Keratinocyte (primary cell): ENCODE data around the gene KRTAP10-4.

Experiments used
- EZH2 ChIP-seq: IDR thresholded peaks from one replicate; pipeline ENCODE4 v1.6.1; 2012; ENCODE audit warnings: inconsistent platforms, mild to moderate bottlenecking, low read length, moderate library complexity
- TF ChIP-seq, protein P1 (sequence below), 3 experiments: IDR thresholded peaks in 1 of 3; conservative IDR thresholded peaks in 1 of 3; optimal IDR thresholded peaks in 1 of 3; 2 replicates in 2 of 3; 3 replicates in 1 of 3; pipeline versions ENCODE3 to v1.5.1; 2011; ENCODE audit warnings: low read length in 3 of 3, mild to moderate bottlenecking in 3 of 3, moderate library complexity in 2 of 3, control low read depth in 1 of 3, inconsistent platforms in 1 of 3; ENCODE audit not compliant: insufficient read depth in 2 of 3; ENCODE audit errors: extremely low read depth in 1 of 3

DNA sequence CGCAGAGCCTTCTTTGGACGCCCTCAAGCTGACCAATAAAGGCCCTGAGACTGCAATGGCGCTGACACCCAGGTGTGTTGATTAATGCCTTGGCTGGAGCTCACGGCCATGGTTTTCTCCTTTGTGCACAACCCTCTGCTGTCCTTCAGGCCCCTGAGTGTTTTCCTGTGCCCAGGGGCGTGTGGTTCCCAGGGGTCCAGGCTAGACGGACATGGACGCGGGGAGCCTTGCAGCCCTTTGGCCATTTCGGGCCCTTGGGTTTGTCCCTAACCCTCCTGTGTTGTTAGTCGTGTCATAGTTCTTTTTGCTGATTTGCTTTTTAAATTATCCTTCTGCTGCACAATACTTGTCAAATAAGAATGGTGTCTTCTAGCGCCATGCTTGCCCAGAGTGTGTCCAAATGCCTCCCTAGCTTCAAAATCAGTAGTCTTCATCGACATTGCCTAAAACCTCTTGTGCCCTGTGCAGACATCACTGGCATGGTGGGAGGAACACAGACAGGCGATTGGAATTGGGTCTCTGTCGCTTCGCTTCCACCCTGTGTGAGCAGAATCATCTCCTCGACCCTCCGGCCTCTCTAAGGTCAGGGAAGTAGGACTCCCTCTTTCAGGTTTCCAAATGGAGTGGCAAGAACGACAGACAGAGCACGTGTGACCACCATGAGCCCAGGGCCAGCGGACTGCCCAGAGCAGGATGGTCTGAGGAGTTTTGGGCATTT is 1.9 kb downstream of the KRTAP10-4 start:
- TF ChIP-seq, protein P1, sequence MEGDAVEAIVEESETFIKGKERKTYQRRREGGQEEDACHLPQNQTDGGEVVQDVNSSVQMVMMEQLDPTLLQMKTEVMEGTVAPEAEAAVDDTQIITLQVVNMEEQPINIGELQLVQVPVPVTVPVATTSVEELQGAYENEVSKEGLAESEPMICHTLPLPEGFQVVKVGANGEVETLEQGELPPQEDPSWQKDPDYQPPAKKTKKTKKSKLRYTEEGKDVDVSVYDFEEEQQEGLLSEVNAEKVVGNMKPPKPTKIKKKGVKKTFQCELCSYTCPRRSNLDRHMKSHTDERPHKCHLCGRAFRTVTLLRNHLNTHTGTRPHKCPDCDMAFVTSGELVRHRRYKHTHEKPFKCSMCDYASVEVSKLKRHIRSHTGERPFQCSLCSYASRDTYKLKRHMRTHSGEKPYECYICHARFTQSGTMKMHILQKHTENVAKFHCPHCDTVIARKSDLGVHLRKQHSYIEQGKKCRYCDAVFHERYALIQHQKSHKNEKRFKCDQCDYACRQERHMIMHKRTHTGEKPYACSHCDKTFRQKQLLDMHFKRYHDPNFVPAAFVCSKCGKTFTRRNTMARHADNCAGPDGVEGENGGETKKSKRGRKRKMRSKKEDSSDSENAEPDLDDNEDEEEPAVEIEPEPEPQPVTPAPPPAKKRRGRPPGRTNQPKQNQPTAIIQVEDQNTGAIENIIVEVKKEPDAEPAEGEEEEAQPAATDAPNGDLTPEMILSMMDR (optimal IDR thresholded peaks at IDR 0.05 in 1 of 3, IDR thresholded peaks at IDR 0.05 in 1 of 3, conservative IDR thresholded peaks at IDR 0.05 in 1 of 3; ENCODE audit: extremely low read depth in 1 of 3, insufficient read depth in 2 of 3, low read length in 3 of 3), result no peak
- no peak for TF ChIP-seq EZH2
